K562 (cell line): ENCODE measurements around the gene UBE2V1. TPM values are rescaled to one million over a fixed set of nuclear protein-coding genes. Genes with fewer than 3 reads are reported as not detected.

ENCODE experiments used
- CCNT2 ChIP-seq: IDR thresholded peaks from 2 replicates; pipeline ENCODE4 v1.6.1; 2011; ENCODE audit warnings: borderline replicate concordance, low read depth, mild to moderate bottlenecking, moderate library complexity, mixed read lengths, low read length; ENCODE audit not compliant: insufficient read length; ENCODE audit errors: extremely low read depth
- CHD2 ChIP-seq: IDR thresholded peaks from 2 replicates; pipeline ENCODE4 v1.6.1; 2011; ENCODE audit warnings: low read depth, low read length
- CSDE1 ChIP-seq, 2 experiments: fragments of 450-650 bp; IDR thresholded peaks; 2 replicates each; pipeline ENCODE4 v1.6.1; 2016; ENCODE audit warnings: mild to moderate bottlenecking in 1 of 2
- E2F3 ChIP-seq: fragments of 250-450 bp; sonication (Bioruptor Pico); IDR thresholded peaks from 2 replicates; pipeline ENCODE4 v1.4.0; 2020; ENCODE audit warnings: mild to moderate bottlenecking
- ELF4 ChIP-seq: fragments of 450-650 bp; formaldehyde crosslinking; IDR thresholded peaks from 2 replicates; pipeline ENCODE4 v1.4.0; 2022; ENCODE audit warnings: missing genetic modification characterization
- EP300 ChIP-seq: IDR thresholded peaks from 2 replicates; pipeline ENCODE4 v1.6.1; 2012; ENCODE audit warnings: low read length, improper control_type of control experiment
- FOS ChIP-seq: IDR thresholded peaks from 3 replicates; pipeline ENCODE4 v1.6.1; 2011; ENCODE audit not compliant: insufficient read length; ENCODE audit errors: extremely low read depth
- HNRNPK ChIP-seq: fragments of 200-400 bp; formaldehyde crosslinking; IDR thresholded peaks from one replicate; pipeline ENCODE4 v1.6.1; 2018; ENCODE audit warnings: mild to moderate bottlenecking, low read depth, low read length; ENCODE audit not compliant: poor library complexity, severe bottlenecking
- IFI16 ChIP-seq: fragments of 250-450 bp; sonication (Bioruptor Pico); IDR thresholded peaks from 2 replicates; pipeline ENCODE4 v2.1.2; 2022; ENCODE audit warnings: mild to moderate bottlenecking, inconsistent platforms
- KDM1A ChIP-seq, 2 experiments: fragments of 450-650 bp; IDR thresholded peaks; 2 replicates each; pipeline ENCODE4 v1.6.1; 2016; ENCODE audit warnings: mild to moderate bottlenecking in 2 of 2
- MAZ ChIP-seq, 2 experiments: fragments of 450-650 bp in 1 of 2; sonication (generic) in 1 of 2; formaldehyde crosslinking; IDR thresholded peaks in 1 of 2; conservative IDR thresholded peaks in 1 of 2; 2 replicates each; pipeline versions ENCODE4 v1.4.0 to v1.5.0; 2020; ENCODE audit warnings: mild to moderate bottlenecking in 1 of 2, missing genetic modification reagents in 1 of 2
- NFRKB ChIP-seq: fragments of 450-650 bp; IDR thresholded peaks from 2 replicates; pipeline ENCODE4 v1.6.1; 2016; ENCODE audit warnings: low read depth
- NR1H2 ChIP-seq: sonication (generic); formaldehyde crosslinking; IDR thresholded peaks from 2 replicates; pipeline ENCODE4 v1.4.0; 2020; ENCODE audit warnings: mild to moderate bottlenecking, missing genetic modification reagents
- OTX1 ChIP-seq: fragments of 450-650 bp; formaldehyde crosslinking; IDR thresholded peaks from 2 replicates; pipeline ENCODE4 v1.4.0; 2022; ENCODE audit warnings: mild to moderate bottlenecking
- PPARD ChIP-seq: fragments of 250-450 bp; sonication (Bioruptor Pico); IDR thresholded peaks from 2 replicates; pipeline ENCODE4 v1.8.0; 2022; ENCODE audit warnings: inconsistent platforms, mild to moderate bottlenecking, moderate library complexity
- SMAD4 ChIP-seq: fragments of 250-450 bp; sonication (Bioruptor Pico); conservative IDR thresholded peaks from 2 replicates; pipeline ENCODE4 v1.8.0; 2021; ENCODE audit warnings: inconsistent platforms, mild to moderate bottlenecking, moderate library complexity
- STAG1 ChIP-seq: sonication (generic); formaldehyde crosslinking; IDR thresholded peaks from 2 replicates; pipeline ENCODE4 v1.5.0; 2020; ENCODE audit warnings: missing genetic modification reagents, borderline replicate concordance
- TARDBP ChIP-seq: fragments of 450-650 bp; IDR thresholded peaks from 2 replicates; pipeline ENCODE4 v1.6.1; 2016
- XRCC5 ChIP-seq: fragments of 200-400 bp; formaldehyde crosslinking; IDR thresholded peaks from 2 replicates; pipeline ENCODE4 v1.6.1; 2017; ENCODE audit warnings: low read depth, mild to moderate bottlenecking, low read length
- ZNF436 ChIP-seq: fragments of 250-450, 450-650 bp; sonication (Bioruptor Pico); formaldehyde crosslinking; IDR thresholded peaks from 2 replicates; pipeline ENCODE4 v1.7.0; 2020; ENCODE audit warnings: mild to moderate bottlenecking
- ZNF586 ChIP-seq: fragments of 450-650 bp; formaldehyde crosslinking; conservative IDR thresholded peaks from 2 replicates; pipeline ENCODE4 v1.4.0; 2020; ENCODE audit warnings: mild to moderate bottlenecking, moderate library complexity
- polyA plus RNA-seq, 8 experiments: library from polyadenylated mRNA; depleted of rRNA in 4 of 8; stranded (reverse) in 5 of 8; unstranded in 3 of 8; fragments of >200 nt; fragmentation: Nextera tagmentation in 2 of 8; fragmentation: Illumina TruSeq in 1 of 8; extraction: Ambion mirVana in 2 of 8; extraction: Trizol in 1 of 8; gene quantifications; 2 replicates each; pipeline versions ENCODE4 v1.2.1 to v1.2.3, GENCODE V29; 2011 to 2014; ENCODE audit warnings: inconsistent platforms in 1 of 8, missing spikeins in 1 of 8
- total RNA-seq, 7 experiments: library from RNA; depleted of rRNA in 6 of 7; stranded (reverse); fragments of >200 nt in 6 of 7; fragmentation: Illumina TruSeq in 2 of 7; extraction: Trizol in 2 of 7; gene quantifications; 2 replicates each; pipeline versions ENCODE4 v1.2.1 to v1.2.3, GENCODE V29; 2011 to 2021; ENCODE audit warnings: low replicate concordance in 1 of 7
- TF ChIP-seq, protein P1 (sequence below), 2 experiments: IDR thresholded peaks; 2 replicates each; pipeline ENCODE4 v1.6.1; 2011; ENCODE audit warnings: borderline replicate concordance in 1 of 2, control low read depth in 1 of 2, low read depth in 1 of 2, low read length in 1 of 2, mild to moderate bottlenecking in 1 of 2, mixed read lengths in 1 of 2, moderate library complexity in 1 of 2; ENCODE audit not compliant: insufficient read depth in 1 of 2, insufficient read length in 1 of 2, poor library complexity in 1 of 2, severe bottlenecking in 1 of 2; ENCODE audit errors: extremely low read depth in 1 of 2
- TF ChIP-seq, protein P2 (sequence below): fragments of 450-650 bp; formaldehyde crosslinking; IDR thresholded peaks from 2 replicates; pipeline ENCODE4 v1.4.0; 2020; ENCODE audit warnings: mild to moderate bottlenecking, moderate library complexity
- TF ChIP-seq, protein P3 (sequence below): fragments of 250-450 bp; sonication (Bioruptor Pico); IDR thresholded peaks from 2 replicates; pipeline ENCODE4 v1.5.0; 2021
- TF ChIP-seq, protein P4 (sequence below): fragments of 450-650 bp; IDR thresholded peaks from 2 replicates; pipeline ENCODE4 v1.6.1; 2016

Gene UBE2V1
- total and polyA plus RNA-seq, 9 of the 15 experiments (the other 6 are each of a cell fraction or from before 2014, with no cell fraction given) = 93.0 to 357 (median 119) TPM

GRCh38 chr20:50115591-50116367, 2.8 kb upstream of the UBE2V1 start (continued):
- TF ChIP-seq NR1H2 (CRISPR knock-in tag) = no peak
- no peak for TF ChIP-seq PPARD (CRISPR knock-in tag)
- TF ChIP-seq CSDE1 (IDR thresholded peaks at IDR 0.05) = no peak
- no peak for TF ChIP-seq ZNF436 (CRISPR knock-in tag)
- TF ChIP-seq, protein P1, sequence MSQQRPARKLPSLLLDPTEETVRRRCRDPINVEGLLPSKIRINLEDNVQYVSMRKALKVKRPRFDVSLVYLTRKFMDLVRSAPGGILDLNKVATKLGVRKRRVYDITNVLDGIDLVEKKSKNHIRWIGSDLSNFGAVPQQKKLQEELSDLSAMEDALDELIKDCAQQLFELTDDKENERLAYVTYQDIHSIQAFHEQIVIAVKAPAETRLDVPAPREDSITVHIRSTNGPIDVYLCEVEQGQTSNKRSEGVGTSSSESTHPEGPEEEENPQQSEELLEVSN (IDR thresholded peaks at IDR 0.05; ENCODE audit: borderline replicate concordance in 1 of 2, extremely low read depth in 1 of 2, insufficient read depth in 1 of 2, insufficient read length in 1 of 2, low read depth in 1 of 2, low read length in 1 of 2, poor library complexity in 1 of 2, severe bottlenecking in 1 of 2) = peak; percentile 49 to 53
- no peak for TF ChIP-seq CCNT2
- no peak for TF ChIP-seq HNRNPK
- TF ChIP-seq OTX1 (CRISPR knock-in tag) = no peak
- no peak; a peak in 1 of 4 replicates for TF ChIP-seq KDM1A (IDR thresholded peaks at IDR 0.05)
- TF ChIP-seq ZNF586 (CRISPR knock-in tag) = no peak
- TF ChIP-seq, protein P2, sequence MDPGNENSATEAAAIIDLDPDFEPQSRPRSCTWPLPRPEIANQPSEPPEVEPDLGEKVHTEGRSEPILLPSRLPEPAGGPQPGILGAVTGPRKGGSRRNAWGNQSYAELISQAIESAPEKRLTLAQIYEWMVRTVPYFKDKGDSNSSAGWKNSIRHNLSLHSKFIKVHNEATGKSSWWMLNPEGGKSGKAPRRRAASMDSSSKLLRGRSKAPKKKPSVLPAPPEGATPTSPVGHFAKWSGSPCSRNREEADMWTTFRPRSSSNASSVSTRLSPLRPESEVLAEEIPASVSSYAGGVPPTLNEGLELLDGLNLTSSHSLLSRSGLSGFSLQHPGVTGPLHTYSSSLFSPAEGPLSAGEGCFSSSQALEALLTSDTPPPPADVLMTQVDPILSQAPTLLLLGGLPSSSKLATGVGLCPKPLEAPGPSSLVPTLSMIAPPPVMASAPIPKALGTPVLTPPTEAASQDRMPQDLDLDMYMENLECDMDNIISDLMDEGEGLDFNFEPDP = no peak
- TF ChIP-seq CHD2 = peak; percentile 62; the same call in 1 of the 2 replicates
- TF ChIP-seq MAZ (CRISPR knock-in tag; conservative IDR thresholded peaks at IDR 0.05 in 1 of 2, IDR thresholded peaks at IDR 0.05 in 1 of 2) = peak in 1 of 2 experiments; percentile 64; a peak in 3 of 4 replicates
- TF ChIP-seq, protein P3, sequence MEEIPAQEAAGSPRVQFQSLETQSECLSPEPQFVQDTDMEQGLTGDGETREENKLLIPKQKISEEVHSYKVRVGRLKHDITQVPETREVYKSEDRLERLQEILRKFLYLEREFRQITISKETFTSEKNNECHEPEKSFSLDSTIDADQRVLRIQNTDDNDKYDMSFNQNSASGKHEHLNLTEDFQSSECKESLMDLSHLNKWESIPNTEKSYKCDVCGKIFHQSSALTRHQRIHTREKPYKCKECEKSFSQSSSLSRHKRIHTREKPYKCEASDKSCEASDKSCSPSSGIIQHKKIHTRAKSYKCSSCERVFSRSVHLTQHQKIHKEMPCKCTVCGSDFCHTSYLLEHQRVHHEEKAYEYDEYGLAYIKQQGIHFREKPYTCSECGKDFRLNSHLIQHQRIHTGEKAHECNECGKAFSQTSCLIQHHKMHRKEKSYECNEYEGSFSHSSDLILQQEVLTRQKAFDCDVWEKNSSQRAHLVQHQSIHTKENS (CRISPR knock-in tag) = no peak
- TF ChIP-seq ELF4 = no peak
- no peak for TF ChIP-seq IFI16
- no peak for TF ChIP-seq STAG1 (CRISPR knock-in tag)
- TF ChIP-seq XRCC5 = no peak
- TF ChIP-seq EP300 = no peak; the same call in 1 of the 2 replicates
- no peak for TF ChIP-seq E2F3 (CRISPR knock-in tag)
- no peak for TF ChIP-seq TARDBP
- TF ChIP-seq NFRKB = no peak
- TF ChIP-seq SMAD4 (CRISPR knock-in tag) = no peak
- TF ChIP-seq, protein P4, sequence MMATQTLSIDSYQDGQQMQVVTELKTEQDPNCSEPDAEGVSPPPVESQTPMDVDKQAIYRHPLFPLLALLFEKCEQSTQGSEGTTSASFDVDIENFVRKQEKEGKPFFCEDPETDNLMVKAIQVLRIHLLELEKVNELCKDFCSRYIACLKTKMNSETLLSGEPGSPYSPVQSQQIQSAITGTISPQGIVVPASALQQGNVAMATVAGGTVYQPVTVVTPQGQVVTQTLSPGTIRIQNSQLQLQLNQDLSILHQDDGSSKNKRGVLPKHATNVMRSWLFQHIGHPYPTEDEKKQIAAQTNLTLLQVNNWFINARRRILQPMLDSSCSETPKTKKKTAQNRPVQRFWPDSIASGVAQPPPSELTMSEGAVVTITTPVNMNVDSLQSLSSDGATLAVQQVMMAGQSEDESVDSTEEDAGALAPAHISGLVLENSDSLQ = 0 out of 2 replicates have a peak, but pooled peaks have one; percentile 10
- no peak for TF ChIP-seq FOS
